GM18519 (cell line): Measurements from ENCODE around the gene PPEF1.
"Not testable (repeated sequence)": the region's sequence is repeated elsewhere in the genome, so short reads cannot be mapped to it uniquely, and the experiment has no call there.

Experiments used
- ATAC-seq: cut with Tn5 transposase; IDR thresholded peaks from one replicate; pipeline ENCODE4 v1.9.1; 2021; ENCODE audit warnings: mild to moderate bottlenecking, moderate library complexity; ENCODE audit not compliant: unreplicated experiment, low FRiP score

Gene PPEF1

DNA sequence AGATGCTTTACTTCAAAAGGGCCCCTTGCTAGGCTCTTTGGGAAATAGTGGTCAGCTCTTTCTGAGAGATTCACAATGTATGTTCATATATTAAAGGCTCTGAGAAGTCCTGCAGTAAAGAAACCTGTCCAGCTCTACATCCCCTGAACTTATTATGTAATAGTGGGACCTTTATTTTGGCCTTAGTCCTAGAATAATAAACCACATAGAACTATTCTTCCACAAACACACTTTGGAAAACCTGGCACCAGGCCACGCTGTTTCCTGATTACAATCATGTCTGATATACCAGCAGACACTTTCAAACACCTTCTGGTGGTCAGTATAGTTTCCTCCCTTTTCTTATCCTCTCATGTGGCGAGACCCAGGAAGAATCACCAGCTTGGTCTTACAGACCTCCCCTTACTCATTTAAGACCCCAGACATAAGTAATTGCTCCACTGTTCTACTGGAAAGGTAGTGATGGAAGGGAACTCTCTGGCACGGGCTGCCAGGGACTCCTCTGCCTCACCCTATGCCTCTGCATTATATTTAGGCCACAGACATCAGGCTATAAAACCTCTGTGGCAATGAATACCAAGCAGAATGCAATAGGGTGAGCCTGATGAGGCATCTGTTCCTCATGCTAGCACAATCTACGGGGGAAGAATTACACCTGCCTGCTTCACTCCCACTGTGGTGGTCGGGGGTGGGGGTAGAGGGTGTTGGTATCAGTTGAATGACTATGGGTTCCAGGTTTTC is 5.7 kb upstream of the PPEF1 start:
- no peak for ATAC-seq

DNA sequence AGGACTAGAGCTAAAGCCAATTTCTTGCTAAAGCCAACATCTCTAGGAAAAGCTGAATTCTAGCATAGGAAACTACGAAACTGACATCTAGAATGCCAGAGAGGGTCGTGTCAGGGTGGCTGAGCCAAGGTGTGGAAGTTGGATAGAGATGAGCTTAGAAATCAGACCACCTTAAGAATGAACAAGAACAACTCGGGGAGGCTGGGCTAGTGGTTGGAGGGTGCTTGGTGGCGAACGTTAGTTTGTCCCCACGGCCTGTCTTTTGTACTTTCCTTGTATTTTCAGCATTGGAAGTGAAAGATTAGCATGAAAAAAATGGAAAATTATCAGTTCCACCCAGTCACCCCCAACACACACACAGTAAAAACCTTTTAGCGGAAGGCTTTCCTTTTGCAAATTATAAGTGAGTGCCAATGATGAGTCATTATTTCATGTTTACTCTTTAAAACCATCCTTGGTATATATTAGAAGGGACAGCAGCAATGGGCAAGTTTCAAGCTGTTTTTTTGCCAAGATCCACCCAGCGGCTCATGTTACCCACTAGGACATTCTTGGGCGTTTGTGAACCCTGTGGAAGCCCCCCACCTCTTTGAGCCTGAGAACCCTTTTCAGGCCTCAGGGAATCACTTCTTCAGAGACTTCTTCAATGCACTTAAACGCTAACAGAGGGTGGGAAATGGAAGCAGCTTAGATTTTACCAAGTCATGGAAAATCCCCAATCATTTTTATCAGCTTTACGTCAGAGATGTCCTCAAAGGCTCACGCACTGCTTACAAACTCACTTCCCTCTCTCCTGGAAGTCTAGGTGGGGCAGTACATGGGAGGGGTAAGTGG is 4.9 kb upstream of the PPEF1 start:
- no peak for ATAC-seq

DNA sequence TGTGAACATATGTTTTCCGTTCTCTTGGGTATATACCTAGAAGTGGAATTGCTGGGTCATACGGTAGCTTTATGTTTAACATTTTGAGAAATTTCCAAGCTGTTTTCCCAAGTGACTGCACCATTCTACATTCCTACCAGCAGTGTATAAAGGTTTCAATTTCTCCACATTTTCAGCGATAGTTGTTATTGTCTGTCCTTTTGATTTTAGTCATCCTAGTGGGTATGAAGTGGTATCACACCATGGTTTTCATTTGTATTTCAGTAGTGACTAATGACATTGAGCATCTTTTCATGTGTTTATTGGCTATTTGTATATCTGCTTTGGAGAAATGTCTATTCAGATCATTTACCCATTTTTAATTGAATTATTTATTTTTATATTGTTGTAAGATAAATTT is 2.4 kb downstream of the PPEF1 start:
- no peak for ATAC-seq

DNA sequence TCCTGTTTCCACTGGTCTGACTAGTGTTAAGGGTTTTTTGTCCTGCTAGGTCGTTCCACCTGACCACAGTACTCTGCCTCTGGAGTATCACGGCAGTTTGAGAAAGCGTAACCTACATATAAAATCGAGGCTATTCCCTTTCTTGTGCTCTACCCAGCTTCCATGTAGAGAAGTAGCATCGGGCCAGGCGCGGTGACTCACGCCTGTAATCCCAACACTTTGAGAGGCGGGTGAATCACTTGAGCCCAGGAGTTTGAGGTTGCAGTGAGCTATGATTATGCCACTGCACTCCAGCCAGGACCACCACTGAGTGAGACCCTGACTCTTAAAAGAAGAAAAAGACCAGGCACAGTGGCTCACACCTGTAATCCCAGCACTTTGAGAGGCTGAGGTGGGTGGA is 7.5 kb downstream of the PPEF1 start:
- no peak for ATAC-seq

DNA sequence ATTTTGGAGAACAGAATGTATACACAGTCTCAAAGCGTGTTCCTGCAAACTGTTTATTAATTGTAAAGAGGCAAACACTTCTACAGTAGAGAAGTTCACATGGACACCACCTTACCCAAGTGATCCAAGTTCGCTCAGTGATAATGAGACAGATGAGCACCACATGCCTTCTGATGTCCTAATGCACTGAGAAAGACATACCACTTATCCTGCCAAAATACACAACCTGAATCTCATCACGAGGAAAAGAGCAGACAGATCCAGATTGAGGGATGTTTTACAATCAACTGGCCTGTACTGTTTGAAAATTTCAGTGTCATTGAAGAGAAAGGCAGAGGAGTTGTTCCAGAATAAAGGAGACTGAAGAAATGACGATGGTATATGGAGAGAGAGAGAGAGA is 12.4 kb downstream of the PPEF1 start:
- ATAC-seq, result no peak

DNA sequence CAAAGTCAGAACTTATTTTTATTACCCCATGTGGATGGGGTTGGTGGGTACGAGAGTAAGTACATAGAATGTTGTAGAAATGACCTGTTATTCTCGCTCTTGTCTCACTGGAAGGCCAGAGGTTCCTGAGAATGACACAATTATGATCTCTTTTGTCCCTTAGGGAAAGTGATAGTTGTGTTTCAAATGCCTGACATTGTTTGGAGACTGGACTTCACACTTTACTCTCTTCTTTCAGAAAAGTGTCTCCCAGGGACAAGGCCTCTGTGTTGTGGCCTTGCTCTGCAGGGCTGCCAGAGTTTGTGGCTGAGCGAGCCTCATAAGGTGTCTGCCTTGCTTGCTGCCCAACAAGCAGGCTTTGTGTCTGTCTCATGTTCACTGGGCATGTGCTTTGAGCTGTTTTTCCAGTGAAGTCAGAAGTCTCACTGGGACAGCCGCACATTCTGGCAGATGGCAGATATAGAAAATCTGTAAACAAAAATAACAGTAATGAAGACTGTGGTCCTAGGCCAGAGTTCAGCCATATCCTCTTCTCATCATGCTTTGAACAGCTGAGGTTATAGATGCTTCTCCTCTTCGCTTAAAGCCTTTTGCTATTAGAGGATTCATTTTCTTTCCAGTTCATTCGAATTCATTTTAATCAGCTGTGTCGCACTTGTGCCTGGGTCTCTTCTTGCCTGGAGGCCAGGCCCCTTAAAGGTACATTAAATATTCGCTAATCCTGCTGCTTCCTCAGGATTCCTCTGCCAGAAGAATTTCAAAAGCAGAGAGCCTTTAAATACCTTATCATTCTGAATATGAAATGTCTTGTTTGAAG is 14.4 kb downstream of the PPEF1 start:
- no peak for ATAC-seq

DNA sequence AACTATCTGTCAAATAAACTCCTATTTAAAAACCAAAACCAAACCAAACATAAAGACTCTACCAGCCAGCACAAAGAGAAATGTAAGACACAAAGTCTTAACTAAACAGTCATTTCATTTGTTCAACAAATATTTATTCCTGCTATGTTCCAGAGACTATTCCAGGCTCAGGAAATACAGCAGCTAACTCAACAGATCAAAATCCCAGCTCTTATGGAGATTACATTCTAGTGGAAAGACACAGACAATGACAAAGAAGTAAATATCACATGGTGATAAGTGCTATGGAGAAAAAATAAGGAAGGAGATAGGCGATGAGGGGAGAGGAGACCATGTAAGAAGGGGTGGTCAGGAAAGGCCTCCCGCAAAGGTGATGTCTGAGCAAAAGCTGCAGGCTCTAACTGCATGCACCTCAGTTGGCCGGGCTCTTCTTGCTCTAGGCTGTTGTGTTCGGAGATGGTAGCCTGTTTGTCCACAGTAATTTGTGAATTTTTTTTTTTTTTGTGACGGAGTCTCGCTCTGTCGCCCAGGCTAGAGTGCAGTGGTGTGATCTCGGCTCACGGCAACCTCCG is 15.1 kb downstream of the PPEF1 start:
- no peak for ATAC-seq

DNA sequence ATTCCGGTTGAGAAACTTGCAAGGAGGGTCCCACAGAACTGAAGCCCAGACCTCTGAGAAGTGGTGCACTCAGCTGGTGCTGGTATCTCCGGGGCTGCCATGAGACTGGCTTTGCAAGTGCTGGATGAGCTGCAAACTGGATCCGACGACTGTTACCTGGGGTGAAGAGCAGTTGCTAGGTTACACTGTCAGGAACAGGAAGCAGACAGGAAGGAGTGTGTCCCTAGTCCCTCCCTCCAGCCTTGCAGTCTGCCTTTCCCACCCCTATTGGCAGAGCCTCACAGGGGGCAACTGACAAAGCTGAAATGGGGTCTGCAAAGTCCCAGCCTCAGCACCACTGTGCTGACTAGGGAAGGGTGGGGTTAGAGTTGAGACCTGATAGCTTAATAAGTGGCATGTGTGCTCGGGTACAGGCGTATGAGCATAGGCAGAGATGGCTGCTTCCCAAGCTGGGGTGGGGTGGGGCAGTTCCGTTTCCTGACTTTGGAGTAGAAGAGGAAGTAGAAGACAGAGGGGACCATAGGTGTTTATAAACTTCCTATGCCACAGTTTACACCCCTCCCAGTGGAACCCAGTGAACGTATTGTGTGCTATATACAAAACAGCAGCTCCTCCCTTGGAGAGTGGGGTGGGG is 18.0 kb downstream of the PPEF1 start:
- ATAC-seq, result no peak

DNA sequence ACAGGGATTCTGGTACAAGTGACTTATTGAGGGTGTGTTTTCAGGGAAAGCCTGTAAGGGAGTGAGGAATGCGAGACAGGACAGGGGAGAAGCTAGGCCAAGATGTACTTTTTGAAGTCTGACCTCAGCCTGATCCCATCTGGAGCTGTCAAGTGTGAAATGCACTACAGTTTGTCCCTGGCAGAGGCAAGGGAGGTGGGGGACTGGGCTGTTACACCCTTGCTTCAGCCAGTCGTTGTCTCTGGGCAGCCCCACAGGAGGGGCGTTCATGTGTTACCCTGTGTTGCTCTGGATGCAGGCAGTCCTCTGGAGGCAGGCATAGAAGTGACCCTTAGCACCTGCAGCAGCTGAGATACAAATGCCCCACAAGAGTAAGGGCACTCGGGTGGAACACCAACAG is 25.8 kb downstream of the PPEF1 start:
- ATAC-seq, result no peak

DNA sequence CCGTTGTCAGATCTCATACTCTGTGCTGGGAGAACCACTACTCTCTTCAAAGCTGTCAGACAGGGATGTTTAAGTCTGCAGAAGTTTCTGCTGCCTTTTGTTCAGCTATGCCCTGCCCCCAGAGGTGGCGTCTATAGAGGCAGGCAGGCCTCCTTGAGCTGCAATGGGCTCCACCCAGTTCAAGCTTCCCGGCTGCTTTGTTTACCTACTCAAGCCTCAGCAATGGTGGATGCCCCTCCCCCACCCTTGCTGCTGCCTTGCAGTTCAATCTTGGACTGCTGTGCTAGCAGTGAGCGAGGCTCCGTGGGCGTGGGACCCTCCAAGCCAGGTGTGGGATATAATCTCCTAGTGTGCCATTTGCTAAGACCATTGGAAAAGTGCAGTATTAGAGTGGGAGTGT is 32.2 kb downstream of the PPEF1 start:
- not testable (repeated sequence) for ATAC-seq

DNA sequence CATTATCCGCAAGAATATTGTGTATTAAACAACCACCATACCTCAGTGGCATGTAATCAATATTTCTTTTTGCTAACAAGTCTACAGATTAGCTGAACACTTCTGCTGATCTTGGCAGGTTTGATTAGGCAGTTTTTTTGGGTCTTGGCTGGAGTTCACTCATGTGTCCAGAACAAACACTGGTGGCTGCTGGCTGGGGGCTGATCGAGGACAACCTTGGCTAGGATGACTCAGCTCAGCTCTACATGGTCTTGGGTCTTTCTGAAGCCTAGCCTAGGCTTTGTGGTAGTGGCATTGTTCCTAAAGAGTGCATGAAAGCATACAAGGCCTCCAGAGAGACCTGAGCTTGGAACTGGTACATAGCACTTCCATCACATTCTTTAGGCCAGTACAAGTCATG is 41.1 kb downstream of the PPEF1 start:
- no peak for ATAC-seq

DNA sequence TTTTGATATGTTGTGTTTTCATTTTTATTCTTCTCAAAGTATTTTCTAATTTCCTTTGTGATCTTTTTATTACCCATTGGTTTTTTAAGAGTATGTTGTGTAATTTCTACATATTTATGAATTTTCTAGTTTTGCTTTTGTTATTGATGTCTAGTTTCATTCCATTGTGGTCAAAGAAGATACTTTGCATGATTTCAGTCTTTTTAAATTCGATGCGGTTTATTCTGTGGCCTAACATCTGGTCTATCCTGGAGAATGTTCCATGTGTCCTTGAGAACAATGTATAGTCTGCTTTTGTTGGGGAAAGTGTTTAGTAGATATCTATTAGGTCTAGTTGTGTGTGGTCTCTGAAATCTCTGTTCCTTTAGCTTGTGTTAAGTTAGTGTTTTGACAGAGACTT is 46.2 kb downstream of the PPEF1 start:
- ATAC-seq, result no peak

DNA sequence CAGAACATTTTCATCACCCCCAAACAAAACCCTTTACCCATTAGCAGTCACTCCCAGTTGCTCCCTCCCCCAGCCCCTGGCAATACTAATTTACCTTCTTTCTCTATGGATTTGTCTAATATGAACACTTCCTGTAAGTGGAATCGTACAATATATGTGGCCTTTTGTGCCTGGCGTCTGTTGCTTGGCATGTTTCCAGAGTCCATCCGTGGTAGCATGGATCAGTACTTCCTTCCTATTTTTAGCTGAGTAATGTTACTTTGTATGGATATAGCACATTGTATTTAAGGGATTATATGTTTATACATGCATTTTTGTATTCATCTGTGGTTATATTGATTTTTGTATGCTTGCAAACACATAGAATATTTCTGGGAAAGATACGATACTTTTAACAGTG is 48.2 kb downstream of the PPEF1 start:
- no peak for ATAC-seq

DNA sequence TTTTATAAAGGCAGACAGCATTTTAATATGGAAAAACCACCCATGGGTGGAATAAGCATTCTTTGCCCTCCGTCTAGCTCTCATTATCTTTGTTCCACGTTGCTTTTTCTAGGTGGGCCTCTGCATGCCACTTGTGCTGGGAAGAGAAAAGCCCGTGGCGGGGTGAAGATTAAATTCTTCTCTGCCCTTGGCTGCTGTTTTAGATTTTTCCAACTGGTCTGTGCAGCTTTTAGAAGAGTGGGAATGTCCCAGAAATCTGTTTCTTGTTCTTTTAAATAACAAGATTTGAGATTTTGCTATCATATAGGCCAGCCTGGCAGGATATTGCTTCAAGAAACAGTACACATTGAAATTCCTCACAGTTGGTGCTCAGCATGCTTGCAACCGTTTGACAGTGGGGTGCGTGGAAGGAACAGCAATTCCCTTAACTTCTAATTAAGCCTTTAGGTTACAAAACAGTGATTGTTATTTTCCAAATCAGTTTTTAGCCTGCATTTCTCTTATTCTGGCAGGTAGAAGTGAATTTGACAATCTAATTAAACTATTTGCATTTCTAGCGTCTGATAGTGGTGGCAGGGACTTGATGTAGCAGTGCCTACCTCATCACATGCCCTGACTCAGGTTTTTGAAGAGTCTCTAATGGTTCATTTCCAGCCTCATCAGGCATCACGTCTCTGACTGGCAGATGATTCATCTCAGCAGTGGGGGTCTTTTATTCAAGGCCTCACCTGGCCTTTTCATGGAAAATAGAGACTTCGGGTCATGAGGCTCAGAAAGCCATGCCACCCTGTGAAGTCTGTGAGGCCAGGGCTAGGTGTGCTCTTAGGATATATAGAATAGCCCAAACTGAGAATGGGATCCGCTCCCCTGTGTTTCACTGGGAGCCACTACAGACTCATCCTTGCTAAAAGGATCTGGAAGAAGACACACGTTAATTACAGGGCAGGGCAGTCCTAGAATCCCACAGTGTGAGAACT is 50.8 kb downstream of the PPEF1 start:
- ATAC-seq, result no peak

DNA sequence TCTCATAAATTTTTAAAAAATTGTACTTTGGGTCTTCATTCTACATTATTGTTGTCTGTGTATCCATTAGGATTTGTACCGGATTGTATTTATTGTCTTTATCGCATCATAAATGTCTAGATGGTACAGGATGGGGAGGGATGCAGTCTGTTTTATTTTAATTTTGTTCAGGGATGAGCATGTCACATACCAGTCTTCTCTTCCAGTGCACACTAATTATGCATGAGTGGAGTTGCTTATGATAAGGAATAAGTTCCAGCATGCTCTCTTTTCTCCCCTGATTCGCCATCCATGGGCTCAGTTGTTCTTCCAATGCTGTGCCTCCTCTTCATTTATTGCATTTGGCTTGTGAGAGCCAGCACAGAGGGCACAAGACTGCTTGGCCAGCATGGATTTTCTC is 54.3 kb downstream of the PPEF1 start:
- no peak for ATAC-seq

DNA sequence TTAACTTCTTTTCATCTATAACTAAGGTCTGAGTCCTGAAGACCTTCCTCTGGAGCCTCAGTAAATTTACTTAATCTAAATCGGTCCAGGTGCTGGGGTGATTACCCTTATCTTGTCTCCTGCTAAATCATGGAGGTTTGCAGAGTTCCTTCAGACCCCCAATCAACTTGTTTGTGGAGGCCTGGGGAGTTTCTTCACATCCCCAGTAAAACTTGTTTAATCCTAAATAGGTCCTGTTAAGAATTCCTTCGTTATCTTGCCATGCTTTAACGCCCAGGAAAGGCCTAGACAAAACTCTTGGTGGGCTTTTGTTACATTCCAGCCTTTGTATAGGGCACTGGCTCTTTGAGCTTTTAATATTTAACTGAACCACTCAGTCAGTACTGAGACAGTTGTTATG is 55.7 kb downstream of the PPEF1 start:
- not testable (repeated sequence) for ATAC-seq

DNA sequence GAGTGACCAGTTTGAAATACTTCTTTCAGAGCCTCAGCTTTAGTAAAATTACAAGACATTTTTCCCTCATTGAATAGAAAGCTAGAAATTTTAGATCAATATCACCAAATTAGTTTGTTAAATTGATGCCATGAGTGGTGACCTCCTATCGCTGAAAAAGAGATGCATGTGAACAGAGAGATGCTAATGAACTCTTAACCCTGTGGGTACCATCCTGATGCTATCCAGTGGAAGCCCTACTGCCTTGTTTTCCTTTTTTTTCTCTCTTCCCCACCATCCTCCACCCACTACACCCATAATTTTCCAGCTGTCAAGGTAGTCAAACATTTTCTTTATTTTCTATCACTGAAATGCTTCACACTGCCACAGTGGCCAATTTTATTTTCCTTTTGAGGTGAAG is 61.9 kb downstream of the PPEF1 start:
- ATAC-seq, result no peak

DNA sequence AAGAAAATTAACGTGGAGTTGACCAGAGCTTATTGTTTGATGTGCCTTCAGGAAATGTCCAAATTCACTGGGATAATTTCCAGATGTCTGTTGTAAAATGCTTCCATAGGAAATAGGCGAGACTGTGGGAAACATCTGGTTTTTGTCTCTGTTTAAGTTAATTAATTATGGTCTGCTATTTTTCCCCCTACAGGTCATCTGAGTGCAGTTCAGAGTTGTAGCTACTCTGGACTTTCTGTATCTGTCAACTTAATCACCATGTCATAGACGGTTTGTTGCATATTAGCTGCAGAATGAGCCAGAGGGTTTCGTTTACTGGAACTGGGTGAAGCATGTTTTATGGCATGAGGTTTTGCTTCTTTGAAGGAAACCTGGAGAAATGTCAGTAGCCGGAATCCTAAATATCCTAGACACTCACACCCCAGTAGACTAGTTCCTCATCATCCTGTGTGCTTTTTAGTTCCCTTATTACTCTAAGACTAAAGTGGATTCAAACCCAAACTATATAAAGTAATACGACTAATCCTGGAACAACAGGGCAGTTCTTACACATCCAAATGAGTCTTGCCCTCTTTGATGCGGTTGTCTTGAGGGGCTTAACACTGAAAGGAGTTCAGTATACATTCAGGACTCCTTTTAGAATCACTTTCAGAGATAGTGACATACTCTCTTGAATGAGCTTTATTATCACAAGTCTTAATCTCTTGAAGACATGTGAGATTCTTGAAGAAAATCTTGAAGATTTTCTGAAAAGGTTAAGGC is 62.5 kb downstream of the PPEF1 start:
- ATAC-seq, result no peak

DNA sequence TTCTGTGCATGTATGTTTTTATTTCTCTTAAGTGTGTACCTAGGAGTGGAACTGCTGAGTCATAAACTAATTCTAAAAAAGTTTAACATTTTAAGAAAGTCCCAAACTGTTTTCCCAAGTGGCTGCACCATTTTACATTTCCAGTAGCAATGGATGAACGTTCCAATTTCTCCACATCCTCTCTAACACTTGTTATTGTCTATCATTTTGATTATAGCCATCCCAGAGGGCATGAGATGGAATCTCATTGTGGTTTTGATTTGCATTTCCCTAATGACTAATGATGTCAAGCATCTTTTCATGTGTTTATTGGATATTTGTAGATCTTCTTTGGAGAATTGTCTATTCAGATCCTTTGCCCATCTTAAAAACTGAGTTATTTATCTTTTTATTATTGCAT is 82.5 kb downstream of the PPEF1 start:
- no peak for ATAC-seq
